Measurements from ENCODE around the gene UBAC2. TPM values are rescaled to one million over a fixed set of nuclear protein-coding genes. Genes with fewer than 3 reads are reported as not detected.

UBAC2 gene
- total and polyA plus RNA-seq, 2 experiments from 2014 or later, result 78.2 to 83.1 TPM

DNA sequence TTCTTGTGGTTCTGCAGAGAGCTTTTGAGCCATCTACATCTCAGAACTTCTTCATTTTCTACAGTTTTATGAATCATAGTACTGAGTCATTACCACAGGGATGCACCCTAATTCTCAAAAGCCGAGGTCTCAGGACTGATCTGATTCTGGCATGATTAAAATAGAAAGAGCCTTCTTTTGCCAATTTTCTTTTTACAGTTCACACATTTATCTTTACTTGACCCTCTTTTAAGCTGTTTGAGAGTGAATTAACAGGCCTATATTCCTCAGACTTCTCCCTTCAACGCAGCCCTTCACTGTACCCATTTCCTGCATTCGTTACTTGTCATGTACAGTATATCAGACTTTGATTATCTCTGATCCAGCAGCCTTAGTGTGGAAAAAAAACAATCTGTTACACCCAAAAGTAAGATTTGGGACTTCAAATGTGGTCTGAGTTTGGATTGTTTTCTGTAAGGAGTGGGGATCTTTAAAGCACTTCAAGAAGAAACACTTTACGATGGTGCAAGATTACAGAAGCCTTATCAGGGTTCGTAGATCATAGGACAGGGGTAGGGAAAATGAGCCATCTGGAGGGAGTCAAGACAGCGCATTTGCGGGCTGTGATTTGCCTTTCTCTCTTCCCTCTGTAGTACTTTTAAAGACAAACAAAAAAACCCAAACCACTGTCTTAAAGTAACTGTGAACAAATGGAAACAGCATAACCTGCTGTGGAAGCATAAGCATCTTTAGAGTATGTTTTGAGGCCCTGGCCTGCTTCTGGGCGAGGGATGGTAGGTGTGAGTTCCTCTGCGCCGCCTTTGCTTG is 121.8 kb downstream of the UBAC2 start:
- H3K4me2 ChIP-seq, result no peak overlapping the region
- 70% methylated on average over 10 of the region's 10 CpGs for WGBS (ENCODE audit: low lambda C conversion rate, missing lambda C conversion rate)
- no peak overlapping the region for H3K4me3 ChIP-seq
- H2AFZ ChIP-seq, result no peak overlapping the region
- H3K27me3 ChIP-seq, result no peaks in the 10 kb centered on the region
- peak overlapping the region; percentile 32 for H3K27ac ChIP-seq
- H4K20me1 ChIP-seq (ENCODE audit: insufficient read depth, poor library complexity, severe bottlenecking), result no peaks in the 10 kb centered on the region
- TF ChIP-seq, protein P1, sequence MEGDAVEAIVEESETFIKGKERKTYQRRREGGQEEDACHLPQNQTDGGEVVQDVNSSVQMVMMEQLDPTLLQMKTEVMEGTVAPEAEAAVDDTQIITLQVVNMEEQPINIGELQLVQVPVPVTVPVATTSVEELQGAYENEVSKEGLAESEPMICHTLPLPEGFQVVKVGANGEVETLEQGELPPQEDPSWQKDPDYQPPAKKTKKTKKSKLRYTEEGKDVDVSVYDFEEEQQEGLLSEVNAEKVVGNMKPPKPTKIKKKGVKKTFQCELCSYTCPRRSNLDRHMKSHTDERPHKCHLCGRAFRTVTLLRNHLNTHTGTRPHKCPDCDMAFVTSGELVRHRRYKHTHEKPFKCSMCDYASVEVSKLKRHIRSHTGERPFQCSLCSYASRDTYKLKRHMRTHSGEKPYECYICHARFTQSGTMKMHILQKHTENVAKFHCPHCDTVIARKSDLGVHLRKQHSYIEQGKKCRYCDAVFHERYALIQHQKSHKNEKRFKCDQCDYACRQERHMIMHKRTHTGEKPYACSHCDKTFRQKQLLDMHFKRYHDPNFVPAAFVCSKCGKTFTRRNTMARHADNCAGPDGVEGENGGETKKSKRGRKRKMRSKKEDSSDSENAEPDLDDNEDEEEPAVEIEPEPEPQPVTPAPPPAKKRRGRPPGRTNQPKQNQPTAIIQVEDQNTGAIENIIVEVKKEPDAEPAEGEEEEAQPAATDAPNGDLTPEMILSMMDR (IDR thresholded peaks at IDR 0.05; ENCODE audit: poor library complexity), result no peak
- TF ChIP-seq EZH2 (IDR thresholded peaks at IDR 0.05; ENCODE audit: borderline replicate concordance), result no peak
- TF ChIP-seq EZH2phosphoT487 (IDR thresholded peaks at IDR 0.05; ENCODE audit: low read depth, severe bottlenecking, unreplicated experiment), result no peak
- no peaks in the 10 kb centered on the region for H3K9me2 ChIP-seq (replicated peaks; ENCODE audit: insufficient read depth)
- no peaks in the 10 kb centered on the region for H3K79me2 ChIP-seq
- H3K4me1 ChIP-seq (ENCODE audit: insufficient read depth), result peaks cover 6% of the 10 kb centered on the region
- H3K36me3 ChIP-seq (replicated peaks; ENCODE audit: insufficient read depth, low read depth), result no peaks in the 10 kb centered on the region
- no peak for DNase-seq (ENCODE audit: low spot score)
- H3K9me3 ChIP-seq (ENCODE audit: low read depth), result no peaks in the 10 kb centered on the region

DNA sequence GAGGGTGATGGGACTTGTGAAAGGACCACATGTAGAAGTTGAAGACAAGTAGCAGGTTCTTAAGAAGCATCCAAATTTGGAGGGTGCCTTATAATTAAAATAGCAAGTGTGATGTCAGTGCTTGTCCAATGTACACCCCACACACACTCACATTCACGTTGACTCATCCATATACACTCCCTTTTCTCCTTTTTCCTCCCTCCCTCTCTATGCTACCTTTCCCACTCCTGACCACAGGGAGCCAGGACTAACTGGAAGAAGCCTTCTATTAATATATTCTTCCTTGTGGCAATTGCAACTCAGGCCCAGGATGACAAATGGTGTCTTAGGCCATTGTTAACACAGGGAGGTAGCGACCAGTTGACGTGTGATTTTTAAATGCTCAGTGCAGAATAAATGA is 122.8 kb downstream of the UBAC2 start:
- H3K27ac ChIP-seq, result no peak overlapping the region
- no peaks in the 10 kb centered on the region for H3K9me3 ChIP-seq (ENCODE audit: low read depth)
- H2AFZ ChIP-seq, result no peak overlapping the region
- H3K79me2 ChIP-seq, result no peaks in the 10 kb centered on the region
- TF ChIP-seq EZH2 (IDR thresholded peaks at IDR 0.05; ENCODE audit: borderline replicate concordance), result no peak
- TF ChIP-seq, protein P1 (IDR thresholded peaks at IDR 0.05; ENCODE audit: poor library complexity), result no peak
- no peak for TF ChIP-seq EZH2phosphoT487 (IDR thresholded peaks at IDR 0.05; ENCODE audit: low read depth, severe bottlenecking, unreplicated experiment)
- WGBS (ENCODE audit: low lambda C conversion rate, missing lambda C conversion rate), result 97% methylated on average over 3 of the region's 3 CpGs
- H4K20me1 ChIP-seq (ENCODE audit: insufficient read depth, poor library complexity, severe bottlenecking), result no peaks in the 10 kb centered on the region
- no peak overlapping the region for H3K4me2 ChIP-seq
- H3K4me1 ChIP-seq (ENCODE audit: insufficient read depth), result peaks cover 6% of the 10 kb centered on the region
- H3K36me3 ChIP-seq (replicated peaks; ENCODE audit: insufficient read depth, low read depth), result no peaks in the 10 kb centered on the region
- H3K27me3 ChIP-seq, result no peaks in the 10 kb centered on the region
- no peak for DNase-seq (ENCODE audit: low spot score)
- no peak overlapping the region for H3K4me3 ChIP-seq
- H3K9me2 ChIP-seq (replicated peaks; ENCODE audit: insufficient read depth), result no peaks in the 10 kb centered on the region

DNA sequence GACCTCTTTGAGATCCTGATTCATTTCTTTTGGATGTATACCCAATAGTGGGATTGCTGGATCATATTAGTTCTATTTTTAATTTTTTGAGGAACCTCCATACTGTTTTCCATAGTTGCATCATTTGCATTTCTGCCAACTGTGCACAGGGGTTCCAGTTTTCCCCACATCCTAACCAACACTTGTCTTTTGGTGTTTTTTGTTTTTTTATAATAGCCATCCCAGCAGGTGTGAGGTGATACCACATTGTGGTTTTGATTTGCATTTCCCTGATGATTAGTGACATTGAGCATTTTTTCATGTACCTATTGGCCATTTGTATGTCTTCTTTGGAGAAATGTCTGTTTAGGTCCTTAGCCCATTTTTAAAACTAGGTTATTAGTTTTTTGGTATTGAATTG is 125.4 kb downstream of the UBAC2 start:
- no peaks in the 10 kb centered on the region for H4K20me1 ChIP-seq (ENCODE audit: insufficient read depth, poor library complexity, severe bottlenecking)
- no peaks in the 10 kb centered on the region for H3K27me3 ChIP-seq
- no peak overlapping the region for H2AFZ ChIP-seq
- H3K4me2 ChIP-seq, result no peak overlapping the region
- peaks cover 6% of the 10 kb centered on the region for H3K4me1 ChIP-seq (ENCODE audit: insufficient read depth)
- no peaks in the 10 kb centered on the region for H3K79me2 ChIP-seq
- H3K9me3 ChIP-seq (ENCODE audit: low read depth), result no peaks in the 10 kb centered on the region
- H3K4me3 ChIP-seq, result no peak overlapping the region
- H3K27ac ChIP-seq, result no peak overlapping the region
- TF ChIP-seq, protein P1 (IDR thresholded peaks at IDR 0.05; ENCODE audit: poor library complexity), result no peak
- TF ChIP-seq EZH2phosphoT487 (IDR thresholded peaks at IDR 0.05; ENCODE audit: low read depth, severe bottlenecking, unreplicated experiment) (no peak), EZH2 (IDR thresholded peaks at IDR 0.05; ENCODE audit: borderline replicate concordance) (no peak)
- no peak for DNase-seq (ENCODE audit: low spot score)
- H3K36me3 ChIP-seq (replicated peaks; ENCODE audit: insufficient read depth, low read depth), result no peaks in the 10 kb centered on the region
- no peaks in the 10 kb centered on the region for H3K9me2 ChIP-seq (replicated peaks; ENCODE audit: insufficient read depth)

Data from hepatocyte (in vitro differentiated cells).